Measurements from ENCODE around the gene GRB2.

DNA sequence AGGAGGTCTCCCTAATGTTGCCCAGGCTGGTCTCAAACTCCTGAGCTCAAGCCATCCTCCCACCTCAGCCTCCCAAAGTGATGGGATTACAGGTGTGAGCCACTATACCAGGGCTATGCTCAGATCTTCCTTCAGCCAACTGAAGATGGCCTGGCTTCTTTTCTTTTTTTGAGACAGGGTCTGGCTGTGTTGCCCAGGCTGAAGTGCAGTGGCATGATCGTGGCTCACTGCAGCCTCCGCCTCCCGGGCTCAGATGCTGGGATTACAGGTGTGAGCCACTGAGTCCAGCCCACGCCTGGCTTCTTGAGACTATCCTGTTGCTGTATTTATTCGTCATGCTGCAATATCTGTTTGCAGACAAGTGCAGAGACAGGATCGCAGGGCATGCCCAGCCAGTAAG, 120.4 kb downstream of the GRB2 start:
- TF ChIP-seq EZH2phosphoT487 (IDR thresholded peaks at IDR 0.05; ENCODE audit: insufficient read depth, low read depth) (no peak), EZH2 (IDR thresholded peaks at IDR 0.05; ENCODE audit: insufficient read depth, poor library complexity, severe bottlenecking) (no peak)

Measured in GM23248 (cell line).